DND-41 (cell line): Measurements from ENCODE around the gene ASB1.

ENCODE experiments used
- CTCF ChIP-seq: IDR thresholded peaks from 2 replicates; pipeline ENCODE4 v1.5.1; 2012; ENCODE audit warnings: borderline replicate concordance, low read length, moderate library complexity, mild to moderate bottlenecking; ENCODE audit not compliant: poor library complexity, severe bottlenecking; ENCODE audit errors: extremely low read depth
- EZH2 ChIP-seq: IDR thresholded peaks from 3 replicates; pipeline ENCODE4 v1.6.1; 2012; ENCODE audit warnings: borderline replicate concordance, low read depth, mild to moderate bottlenecking, moderate library complexity, low read length, inconsistent platforms; ENCODE audit not compliant: severe bottlenecking

- no peak for TF ChIP-seq CTCF
- no peak for TF ChIP-seq EZH2
Measured at GRCh38 chr2:238421695-238422035, 5.1 kb upstream of the ASB1 start.
